ENCODE data around the gene CASKIN1. TPM values are rescaled to one million over a fixed set of nuclear protein-coding genes. Genes with fewer than 3 reads are reported as not detected.
A peak's percentile ranks its signal among the peaks of the same experiment; 100 is the strongest.

The CASKIN1 gene
- total and polyA plus RNA-seq, 4 experiments from 2014 or later = not detected

- Histone ChIP-seq H3K9me3 (ENCODE audit: control insufficient read depth in 1 of 2, low read length in 2 of 2) (no peaks in the 10 kb centered on the region), H3K36me3 (ENCODE audit: insufficient read depth, low read length) (peaks cover 15% of the 10 kb centered on the region), H3K27me3 (ENCODE audit: insufficient read depth, low read length) (no peaks in the 10 kb centered on the region), H3K27ac (ENCODE audit: low read depth, low read length) (no peak overlapping the region), H3K4me3 (ENCODE audit: low read length in 2 of 2) (no peak overlapping the region), H3K4me1 (ENCODE audit: insufficient read depth, low read length) (no peaks in the 10 kb centered on the region)
- H3K4me1 Mint-ChIP-seq = peaks cover 0 to 9% (median under 1%) of the 10 kb centered on the region in 4 donors
- no peaks in the 10 kb centered on the region for H3K9me3 Mint-ChIP-seq
- H3K27ac Mint-ChIP-seq = no peak overlapping the region
- intact Hi-C loops (cut with micrococcal nuclease) = no loop called here
- H3K36me3 Mint-ChIP-seq = peaks cover 8 to 15% of the 10 kb centered on the region in 2 donors
- no peak for DNase-seq
- no peaks in the 10 kb centered on the region for H3K27me3 Mint-ChIP-seq
- ChIA-PET CTCF (ENCODE audit: partially characterized antibody) (no interaction called here), POLR2A (ENCODE audit: partially characterized antibody) (interaction anchor here (1.8 kb wide), 1 partner anchor 11 kb away, joined by 7 read pairs; no protein-coding TSS in a partner anchor)
- H3K4me3 Mint-ChIP-seq = no peak overlapping the region
Observed at GRCh38 chr16:2238838-2239675, 42.7 kb upstream of the CASKIN1 start.

GRCh38 chr16:2238150-2238837 is 41.9 kb upstream of the CASKIN1 start:
- no peaks in the 10 kb centered on the region for H3K27me3 ChIP-seq (ENCODE audit: insufficient read depth, low read length)
- H3K27ac ChIP-seq (ENCODE audit: low read depth, low read length) = no peak overlapping the region
- Mint-ChIP-seq H3K4me3 (no peak overlapping the region), H3K27ac (no peak overlapping the region), H3K27me3 (no peaks in the 10 kb centered on the region), H3K4me1 (peaks cover 0 to 9% (median under 1%) of the 10 kb centered on the region in 4 donors), H3K9me3 (no peaks in the 10 kb centered on the region), H3K36me3 (peaks cover 8 to 13% of the 10 kb centered on the region in 2 donors)
- intact Hi-C loops (cut with micrococcal nuclease) = no loop called here
- no peaks in the 10 kb centered on the region for H3K9me3 ChIP-seq (ENCODE audit: control insufficient read depth in 1 of 2, low read length in 2 of 2)
- CTCF ChIA-PET (ENCODE audit: partially characterized antibody) = no interaction called here
- H3K4me3 ChIP-seq (ENCODE audit: low read length in 2 of 2) = no peak overlapping the region
- POLR2A ChIA-PET (ENCODE audit: partially characterized antibody) = interaction anchor here (0.5 to 1.8 kb wide), 2 partner anchors 12 to 81 kb away, joined by 3 to 7 read pairs; no protein-coding TSS in a partner anchor
- H3K36me3 ChIP-seq (ENCODE audit: insufficient read depth, low read length) = peaks cover 17% of the 10 kb centered on the region
- peak in 1 of 5 donors; percentile 36 for DNase-seq
- no peaks in the 10 kb centered on the region for H3K4me1 ChIP-seq (ENCODE audit: insufficient read depth, low read length)

DNA sequence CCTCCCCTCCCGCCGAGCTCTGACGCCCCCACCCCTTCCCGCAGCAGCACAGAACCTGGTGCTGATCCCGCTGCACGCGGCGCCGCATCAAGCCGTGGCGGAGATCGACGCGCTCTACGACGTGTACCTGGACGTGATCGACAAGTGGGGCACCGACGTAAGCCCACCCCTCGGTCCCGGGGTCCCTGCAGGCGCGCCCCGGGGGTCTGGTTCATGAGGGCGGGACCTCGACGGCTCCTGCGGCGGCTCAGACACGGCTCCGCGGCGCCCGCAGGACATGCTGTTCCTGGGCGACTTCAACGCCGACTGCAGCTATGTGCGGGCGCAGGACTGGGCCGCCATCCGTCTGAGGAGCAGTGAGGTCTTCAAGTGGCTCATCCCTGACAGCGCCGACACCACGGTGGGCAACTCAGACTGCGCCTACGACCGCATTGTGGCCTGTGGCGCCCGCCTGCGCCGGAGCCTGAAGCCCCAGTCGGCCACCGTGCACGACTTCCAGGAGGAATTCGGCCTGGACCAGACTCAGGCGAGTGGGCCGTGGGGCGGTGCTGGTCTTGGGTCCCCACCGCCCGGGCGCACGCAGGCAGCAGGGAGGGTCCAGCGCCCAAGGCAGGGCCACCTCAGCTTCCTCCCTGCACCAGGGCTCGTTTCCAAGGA is 41.2 kb upstream of the CASKIN1 start:
- Histone ChIP-seq H3K27me3 (ENCODE audit: insufficient read depth, low read length) (no peaks in the 10 kb centered on the region), H3K27ac (ENCODE audit: low read depth, low read length) (no peak overlapping the region), H3K4me1 (ENCODE audit: insufficient read depth, low read length) (no peaks in the 10 kb centered on the region), H3K36me3 (ENCODE audit: insufficient read depth, low read length) (peaks cover 20% of the 10 kb centered on the region), H3K9me3 (ENCODE audit: control insufficient read depth in 1 of 2, low read length in 2 of 2) (no peaks in the 10 kb centered on the region), H3K4me3 (ENCODE audit: low read length in 2 of 2) (no peak overlapping the region)
- peaks cover 0 to 9% (median under 1%) of the 10 kb centered on the region in 4 donors for H3K4me1 Mint-ChIP-seq
- peaks cover 8 to 16% of the 10 kb centered on the region in 2 donors for H3K36me3 Mint-ChIP-seq
- DNase-seq = no peak
- CTCF ChIA-PET (ENCODE audit: partially characterized antibody) = no interaction called here
- H3K27me3 Mint-ChIP-seq = no peaks in the 10 kb centered on the region
- intact Hi-C loops (cut with micrococcal nuclease) = no loop called here
- POLR2A ChIA-PET (ENCODE audit: partially characterized antibody) = interaction anchor here (0.5 kb wide), 1 partner anchor 82 kb away, joined by 3 read pairs; no protein-coding TSS in a partner anchor
- H3K9me3 Mint-ChIP-seq = no peaks in the 10 kb centered on the region
- no peak overlapping the region for H3K4me3 Mint-ChIP-seq
- no peak overlapping the region for H3K27ac Mint-ChIP-seq

DNA sequence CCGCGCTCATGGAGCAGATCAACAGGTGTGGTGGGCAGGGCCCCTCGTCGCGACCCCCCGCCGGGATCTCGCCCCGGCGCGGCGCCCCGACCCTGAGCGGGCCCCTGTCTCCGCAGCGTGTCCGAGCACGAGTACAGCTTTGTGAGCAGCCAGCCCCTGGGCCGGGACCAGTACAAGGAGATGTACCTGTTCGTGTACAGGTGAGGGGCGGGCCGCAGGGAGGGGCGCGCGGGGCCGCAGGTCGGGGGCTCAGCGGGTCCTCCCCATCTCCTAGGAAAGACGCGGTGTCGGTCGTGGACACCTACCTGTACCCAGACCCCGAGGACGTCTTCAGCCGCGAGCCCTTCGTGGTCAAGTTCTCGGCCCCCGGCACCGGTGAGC is 40.7 kb upstream of the CASKIN1 start:
- Histone ChIP-seq H3K4me3 (ENCODE audit: low read length in 2 of 2) (no peak overlapping the region), H3K9me3 (ENCODE audit: control insufficient read depth in 1 of 2, low read length in 2 of 2) (no peaks in the 10 kb centered on the region), H3K36me3 (ENCODE audit: insufficient read depth, low read length) (peaks cover 19% of the 10 kb centered on the region), H3K27me3 (ENCODE audit: insufficient read depth, low read length) (no peaks in the 10 kb centered on the region), H3K4me1 (ENCODE audit: insufficient read depth, low read length) (no peaks in the 10 kb centered on the region), H3K27ac (ENCODE audit: low read depth, low read length) (no peak overlapping the region)
- H3K27ac Mint-ChIP-seq = no peak overlapping the region
- H3K9me3 Mint-ChIP-seq = no peaks in the 10 kb centered on the region
- no peaks in the 10 kb centered on the region for H3K27me3 Mint-ChIP-seq
- CTCF ChIA-PET (ENCODE audit: partially characterized antibody) = no interaction called here
- H3K4me3 Mint-ChIP-seq = no peak overlapping the region
- intact Hi-C loops (cut with micrococcal nuclease) = no loop called here
- peaks cover 5 to 13% of the 10 kb centered on the region in 2 donors for H3K36me3 Mint-ChIP-seq
- no peak for DNase-seq
- H3K4me1 Mint-ChIP-seq = peaks cover 0 to 9% (median 0%) of the 10 kb centered on the region in 4 donors
- POLR2A ChIA-PET (ENCODE audit: partially characterized antibody) = no interaction called here

- H3K4me3 ChIP-seq (ENCODE audit: low read length in 2 of 2) = no peak within 1 kb of the TSS
Observed at GRCh38 chr16:2236337-2237101, 40.1 kb upstream of the CASKIN1 start, which contains the start of gene DNASE1L2. Gene DNASE1L2 (plus strand): TSS chr16:2236444. CDS start chr16:2236817, 373 bp downstream.

DNA sequence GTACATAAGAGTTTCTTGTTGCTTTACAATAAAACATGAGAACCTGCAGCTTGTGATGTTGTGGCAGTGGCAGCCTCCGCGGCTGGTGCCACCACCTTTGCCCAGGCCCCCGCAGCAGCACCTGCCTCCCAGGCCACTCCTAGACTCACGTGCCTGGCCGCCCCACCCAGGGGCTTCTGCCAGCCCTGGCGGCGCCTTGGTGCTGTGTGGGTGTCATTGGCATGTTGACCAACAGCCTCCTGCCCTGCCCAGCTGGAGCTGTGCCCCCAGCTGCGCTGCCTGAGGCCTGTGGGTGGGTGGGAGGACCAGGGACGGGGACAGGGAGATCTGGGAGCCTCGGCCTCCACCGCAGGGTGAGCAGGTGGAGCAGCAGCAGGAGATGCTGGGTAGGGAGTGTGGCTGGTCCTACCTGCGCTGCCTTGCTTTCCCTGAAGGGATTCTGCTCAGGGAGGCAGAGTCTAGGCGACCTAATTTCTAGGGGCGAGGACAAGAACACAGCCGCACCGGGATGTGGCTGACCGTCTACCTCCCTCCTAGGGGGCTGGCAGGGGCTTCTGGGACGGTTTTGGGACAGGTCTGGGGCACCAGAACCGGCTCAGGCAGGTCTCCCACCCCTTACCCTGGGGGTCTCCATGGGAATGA is 39.4 kb upstream of the CASKIN1 start:
- H3K36me3 Mint-ChIP-seq = peaks cover 5 to 18% of the 10 kb centered on the region in 2 donors
- ChIA-PET POLR2A (ENCODE audit: partially characterized antibody) (interaction anchor here (0.9 to 1.1 kb wide), 2 partner anchors 17 to 20 kb away, joined by 3 to 5 read pairs; no protein-coding TSS in a partner anchor), CTCF (ENCODE audit: partially characterized antibody) (no interaction called here)
- H3K27ac Mint-ChIP-seq = no peak overlapping the region
- no peak overlapping the region for H3K4me3 Mint-ChIP-seq
- no peaks in the 10 kb centered on the region for H3K27me3 Mint-ChIP-seq
- no peaks in the 10 kb centered on the region for H3K9me3 Mint-ChIP-seq
- Histone ChIP-seq H3K27ac (ENCODE audit: low read depth, low read length) (no peak overlapping the region), H3K4me1 (ENCODE audit: insufficient read depth, low read length) (no peaks in the 10 kb centered on the region), H3K36me3 (ENCODE audit: insufficient read depth, low read length) (peaks cover 29% of the 10 kb centered on the region), H3K9me3 (ENCODE audit: control insufficient read depth in 1 of 2, low read length in 2 of 2) (no peaks in the 10 kb centered on the region), H3K4me3 (ENCODE audit: low read length in 2 of 2) (no peak overlapping the region), H3K27me3 (ENCODE audit: insufficient read depth, low read length) (no peaks in the 10 kb centered on the region)
- intact Hi-C loops (cut with micrococcal nuclease) = no loop called here
- H3K4me1 Mint-ChIP-seq = peaks cover 0 to 9% (median 0%) of the 10 kb centered on the region in 4 donors
- no peak for DNase-seq

More at GRCh38 chr16:2236337-2237101, 40.1 kb upstream of the CASKIN1 start, which contains the start of gene DNASE1L2:
- H3K36me3 ChIP-seq (ENCODE audit: insufficient read depth, low read length) = peaks cover 24% of the 10 kb centered on the region
- intact Hi-C loops (cut with micrococcal nuclease) = no loop called here
- H3K27me3 Mint-ChIP-seq = no peaks in the 10 kb centered on the region
- H3K4me1 Mint-ChIP-seq = peaks cover 0 to 9% (median 0%) of the 10 kb centered on the region in 4 donors
- H3K36me3 Mint-ChIP-seq = peaks cover 5 to 15% of the 10 kb centered on the region in 2 donors
- H3K4me1 ChIP-seq (ENCODE audit: insufficient read depth, low read length) = no peaks in the 10 kb centered on the region
- H3K9me3 Mint-ChIP-seq = no peaks in the 10 kb centered on the region
- no peak within 1 kb of the TSS for H3K4me3 Mint-ChIP-seq
- no peak within 1 kb of the TSS for H3K27ac Mint-ChIP-seq
- no peak within 1 kb of the TSS for H3K27ac ChIP-seq (ENCODE audit: low read depth, low read length)
- CTCF ChIA-PET (ENCODE audit: partially characterized antibody) = no interaction called here
- no peaks in the 10 kb centered on the region for H3K9me3 ChIP-seq (ENCODE audit: control insufficient read depth in 1 of 2, low read length in 2 of 2)
- POLR2A ChIA-PET (ENCODE audit: partially characterized antibody) = interaction anchor here (0.9 to 1.1 kb wide), 2 partner anchors 16 to 21 kb away, joined by 3 to 5 read pairs; no protein-coding TSS in a partner anchor
- H3K27me3 ChIP-seq (ENCODE audit: insufficient read depth, low read length) = no peaks in the 10 kb centered on the region
- DNase-seq = no peak
